ENCODE results near the gene FNBP1.
"Not testable (repeated sequence)": the region's sequence is repeated elsewhere in the genome, so short reads cannot be mapped to it uniquely, and the experiment has no call there.

FNBP1 gene

GRCh38 chr9:130020618-130021017, 22.4 kb downstream of the FNBP1 start:
- DNase-seq = no peak

GRCh38 chr9:130018265-130018664, 24.7 kb downstream of the FNBP1 start:
- DNase-seq = no peak

GRCh38 chr9:130017510-130017909, 25.5 kb downstream of the FNBP1 start:
- not testable (repeated sequence) for DNase-seq

- DNase-seq = no peak
Measured at GRCh38 chr9:130017076-130017475, 25.9 kb downstream of the FNBP1 start.

- DNase-seq = no peak
Measured at GRCh38 chr9:130015353-130016019, 27.5 kb downstream of the FNBP1 start.

- no peak for DNase-seq
Measured at GRCh38 chr9:130013326-130013725, 29.7 kb downstream of the FNBP1 start.

GRCh38 chr9:130010151-130010988, 32.6 kb downstream of the FNBP1 start:
- no peak for DNase-seq

- not testable (repeated sequence) for DNase-seq
Measured at GRCh38 chr9:130009546-130009945, 33.4 kb downstream of the FNBP1 start.

GRCh38 chr9:130008538-130008937, 34.5 kb downstream of the FNBP1 start:
- DNase-seq = no peak

- not testable (repeated sequence) for DNase-seq
Measured at GRCh38 chr9:130006952-130007351, 36.0 kb downstream of the FNBP1 start.

- no peak for DNase-seq
Measured at GRCh38 chr9:130003943-130004552, 38.9 kb downstream of the FNBP1 start.

GRCh38 chr9:130002320-130002719, 40.7 kb downstream of the FNBP1 start:
- no peak for DNase-seq

- no peak for DNase-seq
Measured at GRCh38 chr9:130001190-130001589, 41.8 kb downstream of the FNBP1 start.

GRCh38 chr9:129999141-129999510, 43.9 kb downstream of the FNBP1 start:
- no peak for DNase-seq

- DNase-seq = no peak
Measured at GRCh38 chr9:129998491-129999140, 44.4 kb downstream of the FNBP1 start.

- not testable (repeated sequence) for DNase-seq
Measured at GRCh38 chr9:129997706-129998105, 45.3 kb downstream of the FNBP1 start.

- no peak for DNase-seq
Measured at GRCh38 chr9:129996161-129996830, 46.7 kb downstream of the FNBP1 start.

- no peak for DNase-seq
Measured at GRCh38 chr9:129995409-129996160, 47.4 kb downstream of the FNBP1 start.

GRCh38 chr9:129994882-129995281, 48.1 kb downstream of the FNBP1 start:
- no peak for DNase-seq

- not testable (repeated sequence) for DNase-seq
Measured at GRCh38 chr9:129991139-129991538, 51.9 kb downstream of the FNBP1 start.

GRCh38 chr9:129990269-129991010, 52.5 kb downstream of the FNBP1 start:
- DNase-seq = no peak
